Hematopoietic multipotent progenitor cell treated with erythropoietin and hydrocortisone succinate and interleukin-3 and kit ligand, for 15 days (in vitro differentiated cells): Measurements from ENCODE around the gene LDB2.
"Not testable (repeated sequence)": the region's sequence is repeated elsewhere in the genome, so short reads cannot be mapped to it uniquely, and the experiment has no call there.

ENCODE experiments used
- DNase-seq: peaks from one replicate; pipeline ENCODE4 v3.0.0-alpha.2; 2015; ENCODE audit warnings: low spot score

The LDB2 gene

GRCh38 chr4:16897991-16898827 lies at the start of gene LDB2:
Gene LDB2, minus strand, starts transcription at chr4:16898645.
- no peak for DNase-seq

GRCh38 chr4:16942491-16942890 lies 44.0 kb upstream of the LDB2 start:
- DNase-seq = no peak

GRCh38 chr4:16939178-16939577 lies 40.7 kb upstream of the LDB2 start:
- no peak for DNase-seq

- DNase-seq = no peak
These were observed 40.1 kb upstream of the LDB2 start for GRCh38 chr4:16938512-16939040.

- DNase-seq = no peak
These were observed 33.2 kb upstream of the LDB2 start for GRCh38 chr4:16931339-16932305.

- DNase-seq = no peak
These were observed 27.8 kb upstream of the LDB2 start for GRCh38 chr4:16926214-16926613.

GRCh38 chr4:16918716-16919115 lies 20.3 kb upstream of the LDB2 start:
- DNase-seq = not testable (repeated sequence)

GRCh38 chr4:16916719-16917337 lies 18.4 kb upstream of the LDB2 start:
- DNase-seq = peak; percentile 40

- DNase-seq = no peak
These were observed 17.6 kb upstream of the LDB2 start for GRCh38 chr4:16916031-16916430.

GRCh38 chr4:16914208-16914607 lies 15.8 kb upstream of the LDB2 start:
- no peak for DNase-seq

- DNase-seq = no peak
These were observed 14.5 kb upstream of the LDB2 start for GRCh38 chr4:16912896-16913295.

- no peak for DNase-seq
These were observed 10.8 kb upstream of the LDB2 start for GRCh38 chr4:16909281-16909680.

- no peak for DNase-seq
These were observed 10.1 kb upstream of the LDB2 start for GRCh38 chr4:16908377-16909021.

- no peak for DNase-seq
These were observed 1.9 kb upstream of the LDB2 start for GRCh38 chr4:16900325-16900724.

GRCh38 chr4:16896881-16897750 lies 1.3 kb downstream of the LDB2 start:
- DNase-seq = no peak

GRCh38 chr4:16894406-16894805 lies 4.0 kb downstream of the LDB2 start:
- DNase-seq = no peak

GRCh38 chr4:16893141-16893651 lies 5.2 kb downstream of the LDB2 start:
- DNase-seq = no peak

- DNase-seq = no peak
These were observed 7.8 kb downstream of the LDB2 start for GRCh38 chr4:16890651-16891050.

GRCh38 chr4:16889945-16890344 lies 8.5 kb downstream of the LDB2 start:
- no peak for DNase-seq

- no peak for DNase-seq
These were observed 10.6 kb downstream of the LDB2 start for GRCh38 chr4:16887887-16888286.
